Measurements from ENCODE around the gene B3GNT8.
"Not testable (repeated sequence)": the region's sequence is repeated elsewhere in the genome, so short reads cannot be mapped to it uniquely, and the experiment has no call there.

B3GNT8 gene

DNA sequence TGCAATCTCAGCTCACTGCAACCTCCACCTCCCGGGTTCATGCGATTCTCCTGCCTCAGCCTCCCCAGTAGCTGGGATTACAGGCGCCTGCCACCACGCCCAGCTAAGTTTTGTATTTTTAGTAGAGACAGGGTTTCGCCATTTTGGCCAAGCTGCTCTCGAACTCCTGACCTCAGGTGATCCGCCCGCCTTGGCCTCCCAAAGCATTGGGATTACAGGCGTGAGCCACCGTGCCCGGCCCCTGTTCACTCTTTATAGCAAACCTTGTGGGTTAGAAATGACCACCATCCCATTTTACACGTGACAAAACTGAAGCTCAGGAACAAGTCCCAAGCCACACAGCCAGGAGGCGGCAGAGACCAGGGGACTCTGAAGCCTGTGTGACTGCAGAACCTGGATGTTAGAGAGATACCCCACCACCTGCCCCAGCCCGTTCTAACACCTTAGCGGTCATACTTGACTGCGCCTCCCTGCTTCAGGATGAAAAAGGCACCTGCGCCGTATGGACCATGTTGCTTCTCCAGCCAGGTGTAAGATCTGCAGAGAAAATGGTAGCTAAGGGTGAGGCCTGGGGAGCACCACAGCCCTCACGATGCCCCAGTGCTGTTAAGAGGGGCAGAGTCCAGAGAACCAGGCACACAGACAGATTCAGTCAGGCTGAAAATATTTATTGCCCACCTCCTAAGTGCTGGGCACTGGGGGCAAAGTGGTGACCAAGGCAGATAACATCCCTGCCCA lies 8.9 kb upstream of the B3GNT8 start:
- DNase-seq, result no peak

DNA sequence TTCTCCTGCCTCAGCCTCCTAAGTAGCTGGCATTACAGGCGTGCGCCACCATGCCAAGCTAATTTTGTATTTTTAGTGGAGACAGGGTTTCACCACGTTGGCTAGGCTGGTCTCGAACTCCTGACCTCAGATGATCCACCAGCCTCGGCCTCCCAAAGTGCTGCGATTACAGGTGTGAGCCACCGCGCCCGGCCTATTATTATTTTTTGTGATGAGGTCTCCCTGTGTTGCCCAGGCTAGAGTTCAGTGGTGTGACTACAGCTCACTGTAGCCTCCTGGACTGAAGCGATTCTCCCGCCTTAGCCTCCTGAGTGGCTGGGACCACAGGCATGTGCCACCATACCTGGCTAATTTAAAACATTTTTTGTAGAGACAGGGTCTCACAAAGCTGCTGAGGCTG lies 8.2 kb upstream of the B3GNT8 start:
- not testable (repeated sequence) for DNase-seq

DNA sequence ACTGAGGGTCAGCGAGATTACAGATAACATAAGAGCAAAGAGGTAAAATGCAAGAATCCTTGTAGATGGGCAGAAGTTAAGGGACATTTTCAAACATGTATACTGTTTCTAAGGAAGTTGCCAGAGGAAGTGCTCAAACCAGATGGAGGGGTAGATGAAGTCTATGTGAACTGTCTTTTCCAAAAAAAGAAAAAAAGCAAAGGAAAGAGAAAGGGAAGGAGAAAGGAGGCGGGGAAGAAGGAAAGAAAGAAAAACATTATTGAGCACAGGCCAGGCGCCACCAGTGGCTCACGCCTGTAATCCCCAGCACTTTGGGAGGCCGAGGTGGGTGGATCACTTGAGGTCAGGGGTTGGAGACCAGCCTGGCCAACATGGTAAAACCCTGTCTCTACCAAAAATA lies 7.3 kb upstream of the B3GNT8 start:
- DNase-seq, result no peak

DNA sequence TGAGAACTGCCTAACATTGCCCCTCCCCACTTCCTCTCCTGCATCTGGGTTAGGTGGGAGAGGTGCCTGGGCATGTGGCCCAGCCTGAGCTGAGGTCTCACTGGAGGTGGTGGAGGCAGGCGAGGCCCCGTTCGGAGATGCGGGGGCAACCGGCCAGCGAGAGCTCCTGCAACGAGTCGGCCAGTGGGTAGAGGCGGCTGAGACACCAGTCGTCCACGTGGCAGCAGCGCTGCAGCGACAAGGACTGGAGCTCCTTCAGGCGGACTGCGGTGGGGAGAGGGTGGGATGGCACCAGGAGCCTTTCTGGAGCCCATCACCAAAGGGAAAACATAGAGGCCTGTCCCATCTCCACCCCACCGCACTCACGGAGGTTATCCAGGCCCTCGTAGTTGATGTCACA lies 6.0 kb upstream of the B3GNT8 start:
- no peak for DNase-seq

DNA sequence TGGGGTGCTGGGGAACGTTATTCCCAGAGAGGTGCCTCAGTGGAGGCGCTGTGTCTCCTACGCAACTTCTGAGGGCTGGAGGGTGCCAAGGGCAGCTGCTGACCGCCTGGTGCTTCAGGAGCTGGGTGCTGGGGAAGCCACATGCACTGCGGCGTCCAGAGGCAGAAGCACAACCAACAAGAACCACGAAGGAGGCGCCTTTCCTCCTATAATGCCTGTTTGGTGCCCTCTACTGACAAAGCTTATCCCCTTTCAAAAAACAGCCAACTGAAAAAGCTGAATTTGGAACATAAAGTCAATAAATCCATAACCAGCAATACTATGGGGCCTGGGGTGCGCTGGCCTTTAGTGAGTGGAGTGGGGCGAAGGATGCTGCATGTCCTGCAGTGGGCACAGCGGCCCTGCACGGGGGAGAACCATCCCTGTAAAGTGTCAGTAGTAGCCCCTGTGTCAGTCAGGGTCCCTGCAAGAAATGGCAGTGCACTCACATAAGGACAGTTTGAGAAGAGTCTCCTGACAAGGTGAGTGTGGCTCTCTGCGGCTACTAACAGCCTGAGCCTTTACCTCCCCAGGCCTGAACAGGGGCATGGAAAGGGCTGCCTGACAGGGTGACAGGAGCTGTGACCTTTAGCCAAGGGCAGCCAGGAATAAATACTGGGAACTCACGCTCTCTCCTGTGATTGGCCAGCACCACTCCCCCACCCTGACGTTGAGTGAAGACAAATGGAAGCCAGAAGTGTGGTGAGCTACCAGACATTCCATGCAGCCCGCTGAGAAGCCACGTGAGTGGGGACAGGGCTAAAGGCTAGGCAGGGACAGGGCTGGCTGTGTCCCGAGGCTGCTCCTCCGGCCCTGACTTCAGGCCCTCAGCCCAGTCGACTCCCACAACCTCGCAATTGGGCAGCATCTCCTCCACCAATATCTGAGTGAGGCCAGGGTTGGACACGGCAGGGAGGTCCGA lies 4.5 kb upstream of the B3GNT8 start:
- no peak for DNase-seq

DNA sequence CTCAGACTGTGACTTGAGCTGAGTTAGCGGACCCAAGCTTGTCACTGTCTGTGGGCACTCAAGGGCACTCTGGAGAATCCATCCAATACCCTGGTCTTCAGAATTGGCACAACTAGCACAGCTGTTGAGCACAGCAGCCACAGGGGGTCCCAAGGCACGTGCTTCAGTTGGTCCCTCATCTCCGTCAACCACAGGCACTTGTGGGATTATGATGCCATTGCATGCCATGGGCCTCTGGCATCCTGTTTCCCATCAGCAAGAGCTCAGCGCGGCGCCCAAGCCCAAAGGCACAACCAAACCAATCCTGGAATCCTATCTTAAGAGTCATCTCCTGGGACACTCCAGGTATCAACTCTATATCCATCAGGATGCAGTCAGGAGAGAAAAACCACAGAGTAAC lies 3.7 kb upstream of the B3GNT8 start:
- DNase-seq, result no peak

DNA sequence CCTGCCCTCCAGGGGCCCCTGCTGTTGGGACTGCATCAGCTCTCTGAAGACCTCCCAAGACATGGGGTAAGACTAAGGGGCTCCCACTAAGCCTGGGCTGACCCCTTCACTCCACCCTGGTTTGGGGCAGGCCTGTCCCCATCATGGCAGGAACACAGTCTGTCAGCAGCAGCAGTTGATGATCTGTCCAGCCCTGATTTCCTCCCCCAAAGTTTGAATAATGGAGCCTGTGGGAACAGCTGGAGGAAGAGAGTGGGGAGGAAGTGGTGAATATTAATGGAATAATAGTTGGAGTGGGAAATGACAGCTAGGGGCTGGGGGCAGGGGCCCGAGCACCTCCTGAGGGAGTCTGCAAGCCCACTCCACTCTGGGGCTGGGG lies 1.3 kb upstream of the B3GNT8 start:
- no peak for DNase-seq

DNA sequence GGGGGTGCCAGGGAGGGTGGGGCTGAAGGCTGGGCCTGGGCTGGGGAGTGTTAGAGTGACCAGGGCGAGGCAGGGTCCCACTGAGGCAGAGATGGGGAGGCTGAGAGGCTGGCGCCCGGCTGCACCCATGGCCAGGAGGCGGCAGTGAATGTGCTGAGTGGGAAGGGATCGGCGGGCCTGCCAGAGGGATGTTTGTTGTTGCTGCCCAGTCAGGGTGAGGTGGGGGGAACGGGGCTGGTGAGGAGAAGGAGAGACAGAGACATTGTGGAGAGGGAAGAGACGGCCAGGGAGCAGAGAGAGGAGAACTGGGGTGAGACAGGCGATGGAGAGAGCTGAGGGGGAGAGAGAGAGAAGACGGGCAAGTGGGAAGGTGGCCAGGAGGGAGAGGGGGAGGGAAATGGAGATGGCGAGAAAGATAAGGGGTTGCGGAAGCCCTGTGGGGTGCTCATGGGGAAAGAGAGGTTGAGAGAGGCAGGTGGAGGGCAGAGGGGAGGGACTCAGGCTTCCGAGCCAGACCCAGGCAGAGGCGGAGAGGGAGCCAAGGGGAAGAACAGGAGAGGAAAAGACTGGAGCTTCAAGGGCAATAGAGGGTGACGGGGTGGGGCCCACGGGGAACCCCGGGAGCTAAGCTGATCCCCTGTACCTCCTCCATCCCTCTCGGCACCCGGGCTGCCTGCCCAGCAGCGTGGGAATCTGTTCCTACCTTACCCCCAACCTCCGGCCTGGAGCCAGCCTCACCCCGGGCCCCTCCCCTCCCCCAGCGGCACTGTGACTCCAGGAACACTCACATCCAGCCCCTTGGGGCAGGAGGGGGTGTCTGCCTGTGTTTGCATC lies 690 bp upstream of the B3GNT8 start:
- DNase-seq, result no peak

DNA sequence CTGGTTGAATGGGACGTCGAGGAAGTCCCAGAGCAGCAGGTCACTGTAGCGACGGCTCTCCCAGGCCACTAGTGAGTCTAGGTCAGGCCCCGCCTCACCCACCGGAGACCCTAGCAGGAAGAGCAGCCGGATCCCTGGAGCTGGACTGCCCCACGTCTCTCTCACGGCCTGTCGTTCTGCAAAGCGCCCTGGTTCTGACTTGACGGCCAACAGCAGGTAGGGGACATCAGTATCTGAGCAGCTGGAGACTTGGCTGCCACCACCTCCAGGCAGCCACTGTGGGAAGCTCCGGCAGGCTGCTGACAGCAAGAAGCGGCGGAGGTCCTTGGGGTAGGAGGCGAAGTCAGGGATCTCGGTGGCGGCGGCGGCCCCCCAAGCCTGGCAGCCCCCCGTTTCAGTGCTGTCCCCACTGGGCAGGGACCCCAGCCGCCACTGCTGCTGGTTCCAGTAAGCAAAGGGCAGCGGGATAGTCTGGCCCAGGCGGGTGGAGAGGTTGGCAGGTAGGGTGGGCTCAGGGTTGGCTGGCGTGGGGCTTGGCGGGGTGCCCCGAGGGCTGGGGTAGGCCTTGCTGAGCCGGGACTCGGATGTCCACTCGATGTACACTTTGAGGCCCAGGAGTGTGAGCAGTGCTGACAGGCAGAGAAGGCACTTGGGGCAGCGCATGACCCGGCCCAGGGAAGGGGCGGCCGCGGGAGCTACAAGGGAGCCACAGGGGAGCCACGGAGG lies 895 bp downstream of the B3GNT8 start:
- DNase-seq, result no peak

DNA sequence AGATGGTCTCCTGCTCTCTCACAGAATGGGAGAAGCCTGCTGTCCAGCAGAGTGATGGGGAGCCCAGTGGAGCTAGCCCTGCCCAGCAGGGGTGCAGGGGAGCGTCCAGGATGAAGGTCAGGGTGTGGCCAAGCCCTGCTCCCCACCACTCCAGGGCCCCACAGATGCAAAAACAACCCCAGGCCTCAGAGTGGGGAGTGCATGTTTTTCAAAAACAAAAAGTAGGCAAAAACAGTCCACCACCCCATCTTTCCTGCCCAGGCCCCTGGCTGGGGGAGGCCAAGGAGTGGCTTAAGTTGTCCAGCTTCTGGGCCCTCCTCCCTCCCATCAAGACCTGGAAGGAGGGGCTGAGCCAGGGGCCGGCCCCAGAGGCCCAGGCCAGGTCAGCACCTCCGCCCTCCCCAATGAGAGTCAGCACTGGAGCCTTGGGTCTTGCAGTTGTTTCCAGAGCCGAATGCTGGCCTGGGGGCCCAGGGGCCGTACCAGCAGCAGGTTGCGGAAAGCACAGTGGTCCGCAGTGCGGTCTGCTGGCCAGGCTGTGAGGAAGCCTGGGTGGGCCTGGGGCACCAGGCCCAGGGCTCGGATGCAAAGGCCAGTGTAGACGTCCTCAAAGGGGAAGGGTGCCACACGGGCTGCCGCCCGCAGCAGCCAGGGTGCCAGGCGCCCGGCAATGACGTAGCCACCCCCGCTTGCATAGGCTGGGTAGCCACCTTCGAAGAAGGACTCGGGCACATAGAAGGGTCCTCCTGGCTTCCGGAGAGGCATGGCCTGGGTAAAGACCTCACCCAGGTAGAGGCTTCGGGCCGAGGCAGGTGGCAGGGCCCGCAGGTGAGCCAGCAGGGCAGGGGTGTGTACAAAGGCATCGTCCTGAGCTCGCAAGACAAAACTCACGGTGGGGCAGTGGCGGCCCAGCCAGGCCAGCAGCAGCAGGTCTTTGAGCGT lies 1.7 kb downstream of the B3GNT8 start:
- no peak for DNase-seq

DNA sequence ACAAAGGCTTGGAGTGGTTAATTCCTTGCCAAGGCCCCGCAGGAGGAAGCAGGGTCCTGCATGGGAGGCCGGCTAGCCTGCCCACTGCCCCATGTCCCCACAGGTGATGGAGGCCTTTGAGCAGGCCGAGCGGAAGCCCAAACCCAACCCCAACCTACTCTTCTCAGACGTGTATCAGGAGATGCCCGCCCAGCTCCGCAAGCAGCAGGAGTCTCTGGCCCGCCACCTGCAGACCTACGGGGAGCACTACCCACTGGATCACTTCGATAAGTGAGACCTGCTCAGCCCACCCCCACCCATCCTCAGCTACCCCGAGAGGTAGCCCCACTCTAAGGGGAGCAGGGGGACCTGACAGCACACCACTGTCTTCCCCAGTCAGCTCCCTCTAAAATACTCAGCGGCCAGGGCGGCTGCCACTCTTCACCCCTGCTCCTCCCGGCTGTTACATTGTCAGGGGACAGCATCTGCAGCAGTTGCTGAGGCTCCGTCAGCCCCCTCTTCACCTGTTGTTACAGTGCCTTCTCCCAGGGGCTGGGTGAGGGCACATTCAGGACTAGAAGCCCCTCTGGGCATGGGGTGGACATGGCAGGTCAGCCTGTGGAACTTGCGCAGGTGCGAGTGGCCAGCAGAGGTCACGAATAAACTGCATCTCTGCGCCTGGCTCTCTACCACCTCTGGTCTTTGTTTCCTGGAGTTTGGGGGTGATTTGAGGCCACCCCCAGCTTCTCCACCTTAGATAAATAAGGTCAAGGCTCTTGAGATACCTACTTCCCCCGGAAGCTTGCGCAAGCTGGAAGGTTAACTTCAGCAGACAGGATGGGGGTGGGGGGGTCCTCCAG lies 2.6 kb downstream of the B3GNT8 start:
- DNase-seq, result no peak

DNA sequence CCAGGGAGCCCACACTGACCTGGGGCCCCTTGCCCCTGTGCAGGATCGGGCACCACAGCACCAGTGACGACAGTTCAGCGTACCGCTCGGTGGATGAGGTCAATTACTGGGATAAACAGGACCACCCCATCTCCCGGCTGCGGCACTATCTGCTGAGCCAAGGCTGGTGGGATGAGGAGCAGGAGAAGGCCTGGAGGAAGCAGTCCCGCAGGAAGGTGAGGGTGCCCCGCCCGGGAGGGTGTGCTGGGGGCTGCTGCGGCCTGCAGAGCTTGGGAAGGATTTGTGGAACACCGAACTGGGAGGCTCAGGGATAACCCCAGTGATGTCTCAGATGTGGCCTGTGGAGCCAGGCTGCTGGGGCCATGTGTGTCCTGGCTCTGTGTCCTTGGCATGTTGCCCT lies 4.2 kb downstream of the B3GNT8 start:
- no peak for DNase-seq

DNA sequence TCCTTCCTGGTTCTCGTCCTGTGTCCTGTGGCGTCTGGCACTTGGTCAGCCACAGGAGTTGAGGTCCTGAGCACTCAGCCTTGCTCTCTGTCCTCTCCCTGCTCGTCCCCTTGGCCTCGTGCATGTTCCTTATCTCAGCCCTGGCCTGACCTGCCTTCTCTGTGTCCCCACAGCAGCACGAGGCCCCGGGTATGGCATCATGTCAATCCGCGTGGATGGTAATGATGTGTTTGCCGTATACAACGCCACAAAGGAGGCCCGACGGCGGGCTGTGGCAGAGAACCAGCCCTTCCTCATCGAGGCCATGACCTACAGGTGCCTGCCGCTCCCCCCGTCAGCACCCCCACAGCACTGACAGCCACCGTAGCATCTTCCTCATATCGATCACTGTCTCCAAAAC lies 4.7 kb downstream of the B3GNT8 start:
- DNase-seq, result no peak

DNA sequence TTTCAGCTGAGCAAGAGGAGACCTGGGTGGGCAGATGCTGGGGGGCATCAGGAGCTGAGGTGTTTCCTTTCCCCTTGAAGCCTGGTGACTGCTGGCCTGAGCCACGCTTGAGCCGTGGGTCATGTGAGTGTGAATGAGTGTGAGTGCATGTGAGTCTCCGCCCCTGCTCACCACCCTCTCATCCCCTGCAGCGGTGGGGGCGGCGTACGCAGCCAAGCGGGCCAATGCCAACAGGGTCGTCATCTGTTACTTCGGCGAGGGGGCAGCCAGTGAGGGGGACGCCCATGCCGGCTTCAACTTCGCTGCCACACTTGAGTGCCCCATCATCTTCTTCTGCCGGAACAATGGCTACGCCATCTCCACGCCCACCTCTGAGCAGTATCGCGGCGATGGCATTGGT lies 5.2 kb downstream of the B3GNT8 start:
- DNase-seq, result no peak

DNA sequence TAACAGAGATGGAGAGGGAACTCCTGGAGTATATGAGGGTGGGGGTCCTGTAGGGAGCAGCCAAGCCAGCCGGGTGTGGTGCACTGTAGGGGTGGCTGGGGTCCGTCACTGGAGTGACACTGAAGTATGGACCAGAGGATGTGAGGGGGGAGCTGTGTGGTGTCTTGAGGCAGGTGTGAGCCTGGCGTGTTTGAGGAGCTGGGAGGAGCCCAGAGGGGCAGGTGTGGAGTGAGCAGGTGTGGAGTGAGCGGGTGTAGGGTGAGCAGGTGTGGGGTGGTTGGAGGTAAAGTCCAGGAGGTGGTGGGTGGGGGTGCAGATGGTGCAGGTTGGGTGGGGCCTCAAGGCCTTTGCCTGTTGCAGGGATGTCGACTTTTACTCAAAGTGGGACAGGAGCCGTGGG lies 5.9 kb downstream of the B3GNT8 start:
- DNase-seq, result no peak

DNA sequence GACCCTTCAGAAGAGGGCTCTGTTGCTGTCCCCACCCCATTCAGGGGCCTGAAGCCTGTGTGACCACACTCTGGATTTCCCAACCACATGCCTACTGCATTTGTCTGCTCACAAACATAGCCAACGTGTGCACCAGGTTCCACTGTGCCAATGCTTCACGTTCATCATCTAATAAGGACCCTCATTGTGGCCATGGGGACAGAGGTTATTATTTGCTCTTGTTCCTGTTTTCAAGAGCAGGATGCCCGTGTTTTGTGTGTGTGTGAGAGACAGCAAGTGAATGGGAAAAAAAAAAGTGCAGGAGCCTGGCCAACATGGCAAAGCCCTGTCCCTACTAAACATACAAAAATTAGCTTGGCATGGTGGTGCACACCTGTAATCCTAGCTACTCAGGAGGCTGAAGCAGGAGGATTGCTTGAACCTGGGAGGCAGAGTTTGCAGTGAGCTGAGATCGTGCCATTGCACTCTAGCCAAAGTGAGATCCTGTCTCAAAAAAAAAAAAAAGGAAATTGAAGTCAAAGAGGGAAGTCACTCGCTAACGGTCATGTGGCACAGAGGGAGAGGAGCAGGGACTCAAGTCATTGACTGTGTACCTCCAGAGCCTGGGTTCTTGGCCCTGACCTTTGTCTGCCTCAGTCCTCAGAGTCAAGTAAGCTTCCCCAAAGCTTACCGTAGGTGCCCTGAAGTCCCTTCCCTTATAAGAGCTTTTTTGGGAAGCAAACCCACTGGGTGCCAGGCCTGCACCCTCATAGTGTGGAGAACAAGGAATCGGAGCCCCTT lies 6.9 kb downstream of the B3GNT8 start:
- peak; percentile 27 for DNase-seq

DNA sequence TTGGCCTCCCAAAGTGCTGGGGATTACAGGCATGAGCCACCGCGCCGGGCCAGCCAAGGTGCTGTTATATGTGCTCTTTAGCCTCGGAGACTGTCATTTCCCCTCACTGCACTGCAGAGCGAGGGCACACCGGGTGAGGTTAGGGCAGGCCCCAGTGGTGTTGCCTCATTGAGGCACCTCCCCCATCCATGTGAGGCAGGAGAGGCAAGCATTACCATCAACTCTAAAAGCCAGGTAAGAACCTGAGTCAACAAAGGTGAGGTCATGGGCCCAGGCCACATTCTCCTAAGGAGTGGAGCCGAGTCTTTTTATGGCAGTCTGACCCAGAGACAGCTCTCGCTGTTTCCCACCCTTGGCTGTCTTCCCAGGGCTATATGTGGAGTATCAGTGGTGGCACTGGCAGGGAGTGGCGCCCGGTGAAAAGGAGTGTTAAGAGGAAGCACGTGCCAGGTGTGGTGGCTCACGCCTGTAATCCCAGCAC lies 10.9 kb downstream of the B3GNT8 start:
- no peak for DNase-seq

DNA sequence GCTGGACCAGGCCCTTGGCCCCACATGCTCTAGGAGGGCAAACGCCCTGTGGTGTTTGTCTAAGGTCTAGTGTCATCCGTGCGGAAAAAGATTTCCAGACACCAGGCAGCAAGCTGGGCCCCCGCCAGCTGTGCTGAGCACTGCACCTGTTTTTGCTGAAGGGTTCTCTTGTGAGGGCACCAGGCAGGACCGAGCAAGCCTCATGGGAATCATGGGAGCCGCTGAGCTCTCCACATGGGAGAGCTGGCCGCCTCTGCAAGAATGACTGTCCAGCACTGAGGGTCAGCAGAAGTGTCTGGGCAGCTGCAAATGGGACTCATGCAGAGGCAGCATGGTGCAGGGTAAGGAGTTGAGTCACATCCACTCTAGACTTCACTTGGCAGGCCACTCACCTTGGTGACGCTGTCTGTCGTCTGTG lies 12.0 kb downstream of the B3GNT8 start:
- DNase-seq, result no peak

DNA sequence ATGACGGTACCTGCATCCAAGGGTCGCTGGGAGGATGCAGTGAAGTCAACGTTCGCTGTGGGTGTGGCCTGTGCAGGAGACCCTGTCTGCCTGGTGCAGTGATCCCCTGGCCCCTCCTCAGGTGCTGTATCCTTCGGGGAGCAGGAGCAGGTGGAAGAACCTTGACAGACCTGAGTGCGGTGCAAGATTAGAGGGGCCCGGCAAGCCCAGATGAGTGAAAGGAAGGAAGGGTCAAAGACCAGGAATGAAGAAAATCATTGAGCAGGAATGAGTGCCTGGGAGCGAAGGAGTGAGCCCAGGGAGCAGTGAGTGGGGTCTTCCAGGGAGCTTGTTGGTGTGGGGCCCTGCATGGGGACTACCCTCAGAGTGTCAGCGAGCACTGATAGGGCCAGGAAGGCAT lies 12.7 kb downstream of the B3GNT8 start:
- no peak for DNase-seq

DNA sequence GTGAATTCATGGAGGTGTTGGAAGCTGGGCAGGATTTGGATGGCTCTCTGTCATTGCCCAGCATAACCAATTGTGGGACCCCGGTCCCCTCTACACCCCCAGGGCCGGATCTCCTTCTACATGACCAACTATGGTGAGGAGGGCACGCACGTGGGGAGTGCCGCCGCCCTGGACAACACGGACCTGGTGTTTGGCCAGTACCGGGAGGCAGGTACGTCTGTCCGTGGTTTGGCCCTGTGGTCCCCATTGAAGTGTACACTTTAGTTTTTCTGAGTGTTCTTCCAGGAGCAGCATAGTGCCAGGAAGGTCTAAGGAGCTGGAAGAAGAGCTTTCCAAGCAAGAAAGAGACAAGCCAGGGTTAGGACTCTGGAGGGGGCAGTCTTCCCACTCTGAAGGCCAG lies 13.2 kb downstream of the B3GNT8 start:
- DNase-seq, result no peak
